ENCODE results near the gene SLC9A9.

Gene SLC9A9

GRCh38 chr3:143884861-143885260 lies 36.6 kb upstream of the SLC9A9 start:
- Histone ChIP-seq H3K27me3 (ENCODE audit: insufficient read depth, poor library complexity, severe bottlenecking) (peaks cover 2% of the 10 kb centered on the region), H3K4me3 (replicated peaks; ENCODE audit: insufficient read depth, low read length) (no peak overlapping the region), H3K27ac (replicated peaks) (no peak overlapping the region)
- TF ChIP-seq POLR2AphosphoS5 (IDR thresholded peaks at IDR 0.05; ENCODE audit: low read depth) = no peak
- no peak for TF ChIP-seq REST (IDR thresholded peaks at IDR 0.05; ENCODE audit: insufficient replicate concordance, low read depth)
- TF ChIP-seq CTCF (IDR thresholded peaks at IDR 0.05; ENCODE audit: insufficient read depth, low read length) = no peak
- no peak for TF ChIP-seq GABPA (IDR thresholded peaks at IDR 0.05; ENCODE audit: low read depth)
- no peak for TF ChIP-seq SPI1 (IDR thresholded peaks at IDR 0.05; ENCODE audit: borderline replicate concordance, low read depth)
- DNase-seq (ENCODE audit: low read depth in 1 of 2, low spot score in 1 of 2) = no peak

GRCh38 chr3:143883151-143883550 lies 34.9 kb upstream of the SLC9A9 start:
- Histone ChIP-seq H3K4me3 (replicated peaks; ENCODE audit: insufficient read depth, low read length) (no peak overlapping the region), H3K27me3 (ENCODE audit: insufficient read depth, poor library complexity, severe bottlenecking) (peaks cover 2% of the 10 kb centered on the region), H3K27ac (replicated peaks) (no peak overlapping the region)
- DNase-seq (ENCODE audit: low read depth in 1 of 2, low spot score in 1 of 2) = no peak
- TF ChIP-seq CTCF (IDR thresholded peaks at IDR 0.05; ENCODE audit: insufficient read depth, low read length) (no peak), SPI1 (IDR thresholded peaks at IDR 0.05; ENCODE audit: borderline replicate concordance, low read depth) (no peak), POLR2AphosphoS5 (IDR thresholded peaks at IDR 0.05; ENCODE audit: low read depth) (no peak), GABPA (IDR thresholded peaks at IDR 0.05; ENCODE audit: low read depth) (no peak), REST (IDR thresholded peaks at IDR 0.05; ENCODE audit: insufficient replicate concordance, low read depth) (no peak)

- H3K4me3 ChIP-seq (replicated peaks; ENCODE audit: insufficient read depth, low read length) = no peak overlapping the region
- no peak overlapping the region for H3K27ac ChIP-seq (replicated peaks)
- no peak for DNase-seq (ENCODE audit: low read depth in 1 of 2, low spot score in 1 of 2)
- H3K27me3 ChIP-seq (ENCODE audit: insufficient read depth, poor library complexity, severe bottlenecking) = peaks cover 2% of the 10 kb centered on the region
- no peak for TF ChIP-seq GABPA (IDR thresholded peaks at IDR 0.05; ENCODE audit: low read depth)
- no peak for TF ChIP-seq CTCF (IDR thresholded peaks at IDR 0.05; ENCODE audit: insufficient read depth, low read length)
- no peak for TF ChIP-seq POLR2AphosphoS5 (IDR thresholded peaks at IDR 0.05; ENCODE audit: low read depth)
- TF ChIP-seq SPI1 (IDR thresholded peaks at IDR 0.05; ENCODE audit: borderline replicate concordance, low read depth) = no peak
- TF ChIP-seq REST (IDR thresholded peaks at IDR 0.05; ENCODE audit: insufficient replicate concordance, low read depth) = no peak
These were observed 32.8 kb upstream of the SLC9A9 start for GRCh38 chr3:143881095-143881494.

Data from HL-60 (cell line).